IMR-90 (cell line): Measurements from ENCODE around the gene HOXB8. TPM values are rescaled to one million over a fixed set of nuclear protein-coding genes. Genes with fewer than 3 reads are reported as not detected.

Experiments used
- ATAC-seq: fragments of 200-7000 bp; cut with Tn5 transposase; 2 replicates; pipeline ENCODE4 v1.9.1; 2020; ENCODE audit warnings: low read depth, mild to moderate bottlenecking, moderate library complexity
- BruUV-seq: library from RNA; stranded (reverse); fragments of 400-500 nt; replicated peaks from 2 replicates; lab custom pipeline; 2021; lab: Mats Ljungman, UMichigan
- CTCF ChIA-PET: fragments of 300-600 bp; formaldehyde crosslinking; extraction: SDS; loops from one replicate; lab custom pipeline; 2021; ENCODE audit warnings: antibody characterized with exemption; lab: Yijun Ruan, JAX
- POLR2A ChIA-PET: fragments of 300-600 bp; sonication (Branson Sonifier 250); formaldehyde crosslinking; loops from one replicate; lab custom pipeline; 2022; ENCODE audit warnings: antibody characterized with exemption; ENCODE audit not compliant: unreplicated experiment; lab: Charles Lee
- DNase-seq: peaks from one replicate; pipeline ENCODE4 v3.0.0; 2013
- H2AFZ ChIP-seq: replicated peaks from 2 replicates; pipeline ENCODE3; 2013; ENCODE audit warnings: low read length, mild to moderate bottlenecking; ENCODE audit not compliant: poor library complexity
- H2AK5ac ChIP-seq: 2 replicates; pipeline ENCODE4 v1.6.1; 2013; ENCODE audit warnings: low read depth, low read length, inconsistent platforms
- H2AK9ac ChIP-seq: replicated peaks from 2 replicates; pipeline ENCODE3; 2013; ENCODE audit warnings: mild to moderate bottlenecking, low read depth, low read length, moderate library complexity; ENCODE audit not compliant: poor library complexity
- H2BK120ac ChIP-seq: 2 replicates; pipeline ENCODE4 v1.6.1; 2013; ENCODE audit warnings: low read depth, low read length, inconsistent platforms
- H2BK15ac ChIP-seq: 3 replicates; pipeline ENCODE4 v1.6.1; 2013; ENCODE audit warnings: low read depth, low read length, inconsistent platforms
- H2BK20ac ChIP-seq: 2 replicates; pipeline ENCODE4 v1.6.1; 2013; ENCODE audit warnings: low read depth, mild to moderate bottlenecking, inconsistent platforms, low read length, moderate library complexity
- H2BK5ac ChIP-seq: 2 replicates; pipeline ENCODE4 v1.6.1; 2013; ENCODE audit warnings: mild to moderate bottlenecking, low read depth, low read length, inconsistent platforms; ENCODE audit not compliant: poor library complexity, severe bottlenecking
- H3K14ac ChIP-seq: replicated peaks from 2 replicates; pipeline ENCODE4 v1.6.1; 2013; ENCODE audit warnings: low read depth, low read length, inconsistent platforms
- H3K18ac ChIP-seq: 2 replicates; pipeline ENCODE4 v1.6.1; 2013; ENCODE audit warnings: low read depth, low read length, control low read depth
- H3K23ac ChIP-seq: 2 replicates; pipeline ENCODE4 v1.6.1; 2013; ENCODE audit warnings: low read depth, low read length, inconsistent platforms
- H3K27ac ChIP-seq: 2 replicates; pipeline ENCODE4 v1.5.1; 2013; ENCODE audit warnings: mild to moderate bottlenecking, control low read depth, low read length; ENCODE audit not compliant: insufficient read depth
- H3K27me3 ChIP-seq: 2 replicates; pipeline ENCODE4 v1.6.1; 2013; ENCODE audit warnings: low read length; ENCODE audit not compliant: control insufficient read depth, insufficient read depth
- H3K36me3 ChIP-seq: 2 replicates; pipeline ENCODE4 v1.6.1; 2013; ENCODE audit warnings: low read length, mixed read lengths; ENCODE audit not compliant: control insufficient read depth, insufficient read depth
- H3K4ac ChIP-seq: 2 replicates; pipeline ENCODE4 v1.6.1; 2013; ENCODE audit warnings: low read depth, low read length, inconsistent platforms
- H3K4me1 ChIP-seq: 2 replicates; pipeline ENCODE4 v1.6.1; 2013; ENCODE audit warnings: low read length, mixed read lengths; ENCODE audit not compliant: control insufficient read depth, insufficient read depth
- H3K4me2 ChIP-seq: 2 replicates; pipeline ENCODE4 v1.6.1; 2013; ENCODE audit warnings: low read depth, mild to moderate bottlenecking, control low read depth, low read length, moderate library complexity
- H3K4me3 ChIP-seq: 2 replicates; pipeline ENCODE4 v1.5.1; 2013; ENCODE audit warnings: low read depth, mild to moderate bottlenecking, control low read depth, low read length, moderate library complexity; ENCODE audit not compliant: insufficient read depth
- H3K56ac ChIP-seq: 2 replicates; pipeline ENCODE4 v1.6.1; 2013; ENCODE audit warnings: low read length, inconsistent platforms; ENCODE audit not compliant: insufficient read depth; ENCODE audit errors: extremely low read depth
- H3K79me1 ChIP-seq, 2 experiments: 2 replicates each; pipeline ENCODE4 v1.6.1; 2013; ENCODE audit warnings: low read length in 2 of 2, inconsistent platforms in 1 of 2, low read depth in 1 of 2
- H3K9ac ChIP-seq: 2 replicates; pipeline ENCODE4 v1.6.1; 2013; ENCODE audit warnings: low read depth, low read length, control low read depth
- H3K9me1 ChIP-seq: 2 replicates; pipeline ENCODE4 v1.6.1; 2013; ENCODE audit warnings: low read length, inconsistent platforms; ENCODE audit not compliant: insufficient read depth
- H3K9me3 ChIP-seq: 2 replicates; pipeline ENCODE4 v1.6.1; 2013; ENCODE audit warnings: low read length; ENCODE audit not compliant: control insufficient read depth, insufficient read depth
- H4K20me1 ChIP-seq: 2 replicates; pipeline ENCODE4 v1.6.1; 2013; ENCODE audit warnings: low read length, inconsistent platforms; ENCODE audit not compliant: insufficient read depth
- H4K5ac ChIP-seq: 2 replicates; pipeline ENCODE4 v1.6.1; 2013; ENCODE audit warnings: mild to moderate bottlenecking, low read depth, low read length, control low read depth
- H4K8ac ChIP-seq, 2 experiments: 2 replicates each; pipeline ENCODE4 v1.6.1; 2013; ENCODE audit warnings: low read depth in 2 of 2, low read length in 2 of 2, control low read depth in 1 of 2, inconsistent platforms in 1 of 2
- H4K91ac ChIP-seq: 2 replicates; pipeline ENCODE4 v1.6.1; 2013; ENCODE audit warnings: low read depth, low read length, inconsistent platforms; ENCODE audit not compliant: insufficient read depth
- BHLHE40 ChIP-seq: fragments of 150-350 bp; IDR thresholded peaks from 2 replicates; pipeline ENCODE4 v1.6.1; 2016; ENCODE audit warnings: mild to moderate bottlenecking, low read depth, low read length
- CEBPB ChIP-seq: IDR thresholded peaks from 2 replicates; pipeline ENCODE4 v1.6.1; 2012; ENCODE audit warnings: low read depth, low read length, improper control_type of control experiment
- CTCF ChIP-seq: conservative IDR thresholded peaks from 2 replicates; pipeline ENCODE4 v1.5.1; 2012; ENCODE audit warnings: mild to moderate bottlenecking, low read depth, low read length, improper control_type of control experiment
- ELK1 ChIP-seq: fragments of 150-350 bp; IDR thresholded peaks from 2 replicates; pipeline ENCODE4 v1.6.1; 2016; ENCODE audit warnings: low read depth, mild to moderate bottlenecking, low read length, moderate library complexity, borderline replicate concordance
- FOS ChIP-seq: fragments of 150-350 bp; IDR thresholded peaks from 2 replicates; pipeline ENCODE4 v1.6.1; 2016; ENCODE audit warnings: low read depth, low read length
- MXI1 ChIP-seq: IDR thresholded peaks from 2 replicates; pipeline ENCODE4 v1.6.1; 2012; ENCODE audit warnings: low read depth, mild to moderate bottlenecking, low read length, moderate library complexity, borderline replicate concordance
- NFE2L2 ChIP-seq: fragments of 150-350 bp; IDR thresholded peaks from 2 replicates; pipeline ENCODE4 v1.6.1; 2016; ENCODE audit warnings: low read depth, mild to moderate bottlenecking, low read length
- POLR2A ChIP-seq: IDR thresholded peaks from 2 replicates; pipeline ENCODE4 v1.6.1; 2012; ENCODE audit warnings: mild to moderate bottlenecking, low read depth, low read length
- RCOR1 ChIP-seq: IDR thresholded peaks from 2 replicates; pipeline ENCODE4 v1.6.1; 2012; ENCODE audit warnings: mild to moderate bottlenecking, low read length, improper control_type of control experiment; ENCODE audit not compliant: insufficient replicate concordance
- RFX5 ChIP-seq: IDR thresholded peaks from 2 replicates; pipeline ENCODE4 v1.8.0; 2012; ENCODE audit warnings: low read depth, mild to moderate bottlenecking, low read length, moderate library complexity
- SMC3 ChIP-seq: fragments of 150-350 bp; IDR thresholded peaks from 2 replicates; pipeline ENCODE4 v1.6.1; 2016; ENCODE audit warnings: low read depth, mild to moderate bottlenecking, antibody characterized with exemption, low read length, moderate library complexity
- WGBS, 2 experiments: methylation state at CpG; one replicate each; pipeline versions ENCODE4 v1.1.5 to v1.1.7; 2013; ENCODE audit warnings: missing lambda C conversion rate in 2 of 2; ENCODE audit not compliant: insufficient read length in 1 of 2; ENCODE audit errors: extremely low coverage in 2 of 2; 5-methylcytosine and 5-hydroxymethylcytosine counted together
- dilution Hi-C: fragments of 300-500 bp; cut with HindIII; formaldehyde crosslinking; loops from one replicate; pipeline ENCODE4 v1.14.3; 2018; ENCODE audit warnings: low sequenced_read_pairs; ENCODE audit not compliant: unreplicated experiment
- in situ Hi-C: fragments of 300-500 bp; cut with MboI; formaldehyde crosslinking; loops from 3 replicates; pipeline ENCODE4 v1.14.3; 2019; ENCODE audit warnings: low sequenced_read_pairs, inconsistent platforms, mixed read lengths
- intact Hi-C: fragments of 100-400 bp; cut with micrococcal nuclease; formaldehyde crosslinking; loops from 2 replicates; pipeline ENCODE4 v1.10.0; 2022
- polyA plus RNA-seq, 3 experiments: library from polyadenylated mRNA; depleted of rRNA; stranded (reverse); fragments of >200 nt; gene quantifications; 2 replicates each; pipeline ENCODE4 v1.2.3, GENCODE V29; 2012; ENCODE audit warnings: low replicate concordance in 1 of 3
- total RNA-seq: library from RNA; depleted of rRNA; stranded (reverse); fragments of >200 nt; gene quantifications from 2 replicates; pipeline ENCODE4 v1.2.3, GENCODE V29; 2012

Gene HOXB8
- total and polyA plus RNA-seq, 2 of the 4 experiments (the other 2 are of a cell fraction): 0.54 to 5.3 TPM

GRCh38 chr17:48578616-48579470 lies 36.2 kb downstream of the HOXB8 start:
- Histone ChIP-seq H2AK9ac (peak overlapping the region; percentile 75), H3K14ac (peak overlapping the region; percentile 97), H4K8ac (peak overlapping the region; percentile 89 to 94), H3K4ac (peak overlapping the region; percentile 97), H2BK20ac (peak overlapping the region; percentile 61), H3K56ac (peak overlapping the region; percentile 99), H3K4me3 (peak overlapping the region; percentile 60), H2AFZ (peak overlapping the region; percentile 71), H3K27me3 (no peaks in the 10 kb centered on the region), H4K5ac (peak overlapping the region; percentile 93), H3K9me1 (no peaks in the 10 kb centered on the region; the same call in 1 of the 2 replicates), H2AK5ac (peak overlapping the region; percentile 87), H3K27ac (peak overlapping the region; percentile 99), H3K9me3 (no peaks in the 10 kb centered on the region), H3K4me2 (peak overlapping the region; percentile 91), H3K9ac (peak overlapping the region; percentile 96), H3K36me3 (peaks cover 33% of the 10 kb centered on the region), H4K91ac (peak overlapping the region; percentile 92), H3K79me1 (no peaks in the 10 kb centered on the region), H3K18ac (peak overlapping the region; percentile 93), H3K23ac (peak overlapping the region; percentile 100), H2BK120ac (peak overlapping the region; percentile 93), H2BK5ac (peak overlapping the region; percentile 99), H2BK15ac (peak overlapping the region; percentile 63; the same call in 2 of the 3 replicates), H4K20me1 (peaks cover 5% of the 10 kb centered on the region), H3K4me1 (peaks cover 14% of the 10 kb centered on the region)
- DNase-seq: peak; percentile 63
- BruUV-seq: no TSS peak
- POLR2A ChIA-PET: interaction anchor here (1.7 kb wide), 1 partner anchor 32 kb away, joined by 4 read pairs; no protein-coding TSS in a partner anchor
- intact Hi-C loops: no loop called here
- dilution Hi-C loops: no loop called here
- CTCF ChIA-PET: interaction anchor here (0.6 kb wide), 1 partner anchor 247 kb away, joined by 6 read pairs; no protein-coding TSS in a partner anchor
- no peak for ATAC-seq
- 1% methylated on average over 12 of the region's 43 CpGs; no CpG with 5 or more reads in 1 of the 2 experiments for WGBS, 2 experiments
- in situ Hi-C loops: no loop called here
- no peak for TF ChIP-seq BHLHE40
- no peak for TF ChIP-seq CEBPB
- TF ChIP-seq ELK1: no peak
- no peak for TF ChIP-seq MXI1
- no peak for TF ChIP-seq NFE2L2
- TF ChIP-seq POLR2A: no peak
- TF ChIP-seq RCOR1: no peak
- TF ChIP-seq CTCF: no peak
- TF ChIP-seq FOS: no peak
- no peak for TF ChIP-seq RFX5
- no peak for TF ChIP-seq SMC3
